Fibroblast of mammary gland (primary cell): ENCODE results near the gene TERT.
"Not testable (repeated sequence)": the region's sequence is repeated elsewhere in the genome, so short reads cannot be mapped to it uniquely, and the experiment has no call there.

Experiments used
- DNase-seq: peaks from one replicate; pipeline ENCODE4 v3.0.0-alpha.2; 2010; ENCODE audit warnings: low read depth
- H3K4me3 ChIP-seq: 2 replicates; pipeline ENCODE4 v1.5.1; 2011; ENCODE audit warnings: low read depth, mild to moderate bottlenecking, low read length, moderate library complexity; ENCODE audit not compliant: control insufficient read depth
- TF ChIP-seq, protein P1 (sequence below): conservative IDR thresholded peaks from 2 replicates; pipeline ENCODE4 v1.5.1; 2011; ENCODE audit warnings: low read depth, low read length, inconsistent platforms; ENCODE audit not compliant: control insufficient read depth, insufficient read depth

TERT gene

DNA sequence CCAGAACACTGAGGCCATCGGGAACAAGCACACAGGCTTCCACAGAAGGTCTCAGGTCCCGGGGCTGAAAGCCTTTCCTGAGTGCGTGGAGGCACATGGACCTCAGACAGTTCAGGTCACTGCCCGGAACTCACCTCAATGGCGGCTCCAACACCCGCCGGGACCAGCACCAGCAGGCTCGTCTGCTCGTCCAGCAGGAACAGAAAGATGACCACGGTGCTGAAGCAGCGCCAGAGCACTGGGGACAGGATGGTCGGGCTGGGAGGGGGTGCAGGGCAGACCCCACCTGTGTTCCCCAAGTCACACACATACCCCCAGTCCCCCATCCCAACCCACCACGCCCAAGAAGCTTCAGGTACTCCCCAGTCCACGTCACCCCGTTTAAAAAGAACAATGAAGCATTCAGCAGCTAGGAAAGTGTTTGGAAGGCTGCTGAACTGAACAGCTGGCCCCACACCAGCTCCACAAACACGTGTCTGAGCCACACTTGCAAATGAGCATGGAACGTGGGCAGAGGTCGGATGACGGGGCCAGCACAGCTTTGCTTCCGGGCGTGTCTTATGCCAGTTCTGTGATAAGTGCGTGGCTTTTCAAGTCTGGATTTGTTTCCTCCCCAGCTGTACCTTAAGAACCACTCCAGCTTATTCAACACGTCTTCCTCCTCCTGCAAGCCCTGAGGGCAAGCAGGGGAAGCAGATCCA lies 35.4 kb upstream of the TERT start:
- no peak overlapping the region for H3K4me3 ChIP-seq
- TF ChIP-seq, protein P1, sequence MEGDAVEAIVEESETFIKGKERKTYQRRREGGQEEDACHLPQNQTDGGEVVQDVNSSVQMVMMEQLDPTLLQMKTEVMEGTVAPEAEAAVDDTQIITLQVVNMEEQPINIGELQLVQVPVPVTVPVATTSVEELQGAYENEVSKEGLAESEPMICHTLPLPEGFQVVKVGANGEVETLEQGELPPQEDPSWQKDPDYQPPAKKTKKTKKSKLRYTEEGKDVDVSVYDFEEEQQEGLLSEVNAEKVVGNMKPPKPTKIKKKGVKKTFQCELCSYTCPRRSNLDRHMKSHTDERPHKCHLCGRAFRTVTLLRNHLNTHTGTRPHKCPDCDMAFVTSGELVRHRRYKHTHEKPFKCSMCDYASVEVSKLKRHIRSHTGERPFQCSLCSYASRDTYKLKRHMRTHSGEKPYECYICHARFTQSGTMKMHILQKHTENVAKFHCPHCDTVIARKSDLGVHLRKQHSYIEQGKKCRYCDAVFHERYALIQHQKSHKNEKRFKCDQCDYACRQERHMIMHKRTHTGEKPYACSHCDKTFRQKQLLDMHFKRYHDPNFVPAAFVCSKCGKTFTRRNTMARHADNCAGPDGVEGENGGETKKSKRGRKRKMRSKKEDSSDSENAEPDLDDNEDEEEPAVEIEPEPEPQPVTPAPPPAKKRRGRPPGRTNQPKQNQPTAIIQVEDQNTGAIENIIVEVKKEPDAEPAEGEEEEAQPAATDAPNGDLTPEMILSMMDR: no peak
- DNase-seq: no peak

DNA sequence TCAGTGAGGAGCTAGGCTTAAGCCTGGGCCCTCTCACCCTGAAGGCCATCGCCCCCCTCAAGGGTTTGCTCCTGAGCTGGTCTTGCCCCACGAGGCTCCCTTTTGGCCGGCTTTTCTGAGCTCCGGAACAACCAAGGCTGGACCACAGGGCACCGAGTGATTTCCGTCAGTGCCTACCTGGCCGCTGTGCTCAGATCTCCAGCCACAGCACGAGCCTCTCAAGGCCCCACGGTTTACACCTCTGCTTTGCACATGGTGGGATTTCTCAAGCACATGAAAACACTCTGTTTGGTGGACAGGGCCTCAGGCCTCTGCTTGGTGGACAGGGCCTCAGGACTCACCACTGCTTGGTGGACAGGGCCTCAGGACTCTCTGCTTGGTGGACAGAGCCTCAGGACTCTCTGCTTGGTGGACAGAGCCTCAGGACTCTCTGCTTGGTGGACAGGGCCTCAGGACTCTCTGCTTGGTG lies 34.3 kb upstream of the TERT start:
- TF ChIP-seq, protein P1: no peak
- DNase-seq: no peak
- no peak overlapping the region for H3K4me3 ChIP-seq

DNA sequence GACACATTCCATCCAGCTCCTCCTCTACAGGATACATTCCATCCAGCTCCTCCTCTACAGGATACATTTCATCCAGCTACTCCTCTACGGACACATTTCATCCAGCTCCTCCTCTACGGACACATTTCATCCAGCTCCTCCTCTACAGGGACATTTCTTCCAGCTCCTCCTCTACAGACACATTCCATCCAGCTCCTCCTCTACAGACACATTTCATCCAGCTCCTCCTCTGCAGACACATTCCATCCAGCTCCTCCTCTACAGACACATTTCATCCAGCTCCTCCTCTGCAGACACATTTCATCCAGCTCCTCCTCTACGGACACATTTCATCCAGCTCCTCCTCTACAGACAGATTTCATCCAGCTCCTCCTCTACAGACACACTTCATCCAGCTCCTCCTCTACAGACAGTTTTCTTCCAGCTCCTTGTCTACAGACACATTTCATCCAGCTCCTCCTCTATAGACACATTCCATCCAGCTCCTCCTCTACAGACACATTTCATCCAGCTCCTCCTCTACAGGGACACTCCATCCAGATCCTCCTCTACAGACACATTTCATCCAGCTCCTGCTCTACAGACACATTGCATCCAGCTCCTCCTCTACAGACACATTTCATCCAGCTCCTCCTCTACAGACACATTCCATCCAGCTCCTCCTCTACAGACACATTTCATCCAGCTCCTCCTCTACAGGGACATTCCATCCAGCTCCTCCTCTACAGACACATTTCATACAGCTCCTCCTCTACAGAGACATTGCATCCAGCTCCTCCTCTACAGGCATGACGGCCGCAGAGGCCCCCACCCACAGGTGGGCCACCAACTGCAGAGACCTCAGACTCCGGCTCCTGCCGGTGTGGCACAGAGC lies 33.6 kb upstream of the TERT start:
- DNase-seq: peak; percentile 40
- H3K4me3 ChIP-seq: not testable (repeated sequence)

DNA sequence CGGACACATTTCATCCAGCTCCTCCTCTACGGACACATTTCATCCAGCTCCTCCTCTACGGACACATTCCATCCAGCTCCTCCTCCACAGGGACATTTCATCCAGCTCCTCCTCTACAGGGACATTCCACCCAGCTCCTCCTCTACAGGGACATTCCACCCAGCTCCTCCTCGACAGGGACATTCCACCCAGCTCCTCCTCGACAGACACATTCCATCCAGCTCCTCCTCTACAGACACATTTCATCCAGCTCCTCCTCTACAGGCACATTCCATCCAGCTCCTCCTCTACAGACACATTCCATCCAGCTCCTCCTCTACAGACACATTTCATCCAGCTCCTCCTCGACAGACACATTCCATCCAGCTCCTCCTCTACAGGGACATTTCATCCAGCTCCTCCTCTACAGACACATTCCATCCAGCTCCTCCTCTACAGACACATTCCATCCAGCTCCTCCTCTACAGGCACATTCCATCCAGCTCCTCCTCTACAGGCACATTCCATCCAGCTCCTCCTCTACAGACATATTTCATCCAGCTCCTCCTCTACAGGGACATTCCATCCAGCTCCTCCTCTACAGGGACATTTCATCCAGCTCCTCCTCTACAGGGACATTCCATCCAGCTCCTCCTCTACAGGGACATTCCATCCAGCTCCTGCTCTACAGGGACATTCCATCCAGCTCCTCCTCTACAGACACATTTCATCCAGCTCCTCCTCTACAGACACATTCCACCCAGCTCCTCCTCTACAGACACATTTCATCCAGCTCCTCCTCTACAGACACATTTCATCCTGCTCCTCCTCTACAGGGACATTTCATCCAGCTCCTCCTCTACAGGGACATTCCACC lies 32.3 kb upstream of the TERT start:
- not testable (repeated sequence) for H3K4me3 ChIP-seq
- DNase-seq: peak; percentile 24

DNA sequence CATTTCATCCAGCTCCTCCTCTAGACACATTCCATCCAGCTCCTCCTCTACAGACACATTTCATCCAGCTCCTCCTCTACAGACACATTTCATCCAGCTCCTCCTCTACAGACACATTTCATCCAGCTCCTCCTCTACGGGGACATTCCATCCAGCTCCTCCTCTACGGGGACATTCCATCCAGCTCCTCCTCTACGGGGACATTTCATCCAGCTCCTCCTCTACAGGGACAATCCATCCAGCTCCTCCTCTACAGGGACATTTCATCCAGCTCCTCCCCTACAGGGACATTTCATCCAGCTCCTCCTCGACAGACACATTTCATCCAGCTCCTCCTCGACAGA lies 31.6 kb upstream of the TERT start:
- not testable (repeated sequence) for DNase-seq, H3K4me3 ChIP-seq

DNA sequence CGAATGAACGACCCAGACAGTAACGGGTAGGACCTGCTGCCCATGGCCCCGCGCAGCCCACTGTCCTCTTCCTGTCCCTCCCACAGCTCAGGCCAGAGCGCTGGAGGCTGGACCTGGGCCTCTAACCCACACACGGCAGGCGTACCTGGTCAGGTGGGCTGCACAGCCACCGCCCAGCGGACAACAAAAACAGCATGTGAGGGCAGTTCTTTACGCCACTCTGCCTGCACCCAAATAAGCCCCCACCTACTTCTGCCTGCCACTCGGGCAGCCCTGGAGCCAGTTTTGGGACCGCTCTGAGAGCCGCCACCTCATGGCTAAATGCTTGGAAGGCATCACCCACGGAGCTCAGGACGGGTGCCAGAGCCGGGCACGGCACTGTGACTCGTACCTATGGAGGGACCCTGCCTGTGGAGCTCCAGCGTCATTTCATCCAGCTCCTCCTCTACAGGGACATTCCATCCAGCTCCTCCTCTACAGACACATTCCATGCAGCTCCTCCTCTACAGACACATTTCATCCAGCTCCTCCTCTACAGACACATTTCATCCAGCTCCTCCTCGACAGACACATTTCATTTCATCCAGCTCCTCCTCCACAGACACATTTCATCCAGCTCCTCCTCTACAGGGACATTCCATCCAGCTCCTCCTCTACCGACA lies 31.1 kb upstream of the TERT start:
- DNase-seq: no peak
- H3K4me3 ChIP-seq: no peak overlapping the region
- TF ChIP-seq, protein P1: no peak

DNA sequence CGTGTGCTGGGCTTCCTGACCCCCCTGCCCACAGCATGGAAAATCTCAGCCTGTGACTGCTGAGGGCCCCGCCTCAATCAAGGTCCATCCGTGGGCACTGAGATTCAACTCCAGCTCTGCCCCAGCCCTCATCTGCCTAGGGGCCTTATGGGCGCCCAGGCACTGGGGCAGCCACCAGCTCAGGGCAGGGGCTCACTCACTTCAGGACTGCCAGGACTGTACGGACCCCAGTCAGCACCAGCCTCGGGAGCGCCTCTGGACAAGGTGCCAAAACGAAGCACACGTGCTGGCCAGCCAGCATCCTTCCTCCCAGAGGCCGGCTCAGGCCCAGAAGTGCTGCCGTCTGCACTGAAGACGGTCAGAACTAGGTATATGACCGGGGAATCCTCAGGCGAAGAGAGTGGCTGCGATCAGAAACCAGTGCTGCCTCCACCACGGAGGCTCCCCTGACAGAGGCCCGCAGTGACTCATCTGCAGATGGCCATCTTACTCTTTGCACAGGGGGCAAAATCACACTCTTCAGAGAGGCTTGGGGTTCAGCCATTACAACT lies 30.4 kb upstream of the TERT start:
- TF ChIP-seq, protein P1: no peak
- DNase-seq: no peak
- no peak overlapping the region for H3K4me3 ChIP-seq
